IPS DF 19.7 (cell line): Measurements from ENCODE around the gene SPAM1.
A peak's percentile ranks its signal among the peaks of the same experiment; 100 is the strongest.
"Not testable (repeated sequence)": the region's sequence is repeated elsewhere in the genome, so short reads cannot be mapped to it uniquely, and the experiment has no call there.

Source experiments
- DNase-seq: peaks from one replicate; pipeline ENCODE4 v3.0.0-alpha.2; 2013; ENCODE audit warnings: low read depth, low spot score

The SPAM1 gene

DNA sequence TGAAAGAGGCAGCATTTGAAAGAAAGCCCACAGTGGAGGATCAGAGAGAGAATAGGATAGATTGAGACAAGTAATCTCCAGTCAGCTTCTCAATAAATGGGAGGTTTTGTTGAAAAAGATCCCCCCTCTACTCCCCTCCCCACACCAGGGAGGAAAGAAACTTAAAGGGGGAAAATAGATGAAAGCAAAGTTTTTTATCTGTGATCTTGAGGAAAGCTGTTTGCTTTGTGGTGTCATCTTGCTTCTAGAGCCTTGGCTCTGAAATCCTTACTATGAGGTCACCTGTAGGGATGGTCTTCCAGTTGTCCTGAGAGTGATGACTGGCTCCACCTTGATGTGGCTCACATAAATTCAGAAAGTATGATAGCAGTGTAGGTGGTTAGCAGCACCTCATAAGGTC is at the start of gene SPAM1:
Gene SPAM1, plus strand, starts transcription at position 301 of the 400 bp plus-strand sequence. CDS start 28,330 bp downstream, outside the sequence.
- DNase-seq = no peak

DNA sequence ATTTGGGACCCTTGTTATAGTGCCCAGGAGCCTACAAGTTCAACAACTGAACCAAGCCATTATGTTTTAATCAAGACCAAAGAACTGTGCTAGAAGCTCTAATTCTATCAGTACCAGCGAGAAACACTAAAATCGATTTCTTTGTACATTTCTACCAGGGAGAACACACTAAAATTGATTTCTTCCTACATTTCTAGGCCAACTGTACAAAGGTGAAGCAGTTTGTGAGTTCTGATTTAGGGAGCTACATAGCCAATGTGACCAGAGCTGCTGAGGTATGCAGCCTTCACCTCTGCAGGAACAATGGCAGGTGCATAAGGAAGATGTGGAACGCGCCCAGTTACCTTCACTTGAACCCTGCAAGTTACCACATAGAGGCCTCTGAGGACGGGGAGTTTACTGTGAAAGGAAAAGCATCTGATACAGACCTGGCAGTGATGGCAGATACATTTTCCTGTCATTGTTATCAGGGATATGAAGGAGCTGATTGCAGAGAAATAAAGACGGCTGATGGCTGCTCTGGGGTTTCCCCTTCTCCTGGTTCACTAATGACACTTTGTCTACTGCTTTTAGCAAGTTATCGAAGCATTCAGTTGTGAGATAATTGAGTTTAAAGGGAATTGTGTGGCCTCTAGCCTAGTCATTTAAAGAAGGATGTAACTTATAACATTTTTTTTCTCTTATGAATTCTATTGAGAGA is 48.3 kb upstream of the SPAM1 start:
- no peak for DNase-seq

DNA sequence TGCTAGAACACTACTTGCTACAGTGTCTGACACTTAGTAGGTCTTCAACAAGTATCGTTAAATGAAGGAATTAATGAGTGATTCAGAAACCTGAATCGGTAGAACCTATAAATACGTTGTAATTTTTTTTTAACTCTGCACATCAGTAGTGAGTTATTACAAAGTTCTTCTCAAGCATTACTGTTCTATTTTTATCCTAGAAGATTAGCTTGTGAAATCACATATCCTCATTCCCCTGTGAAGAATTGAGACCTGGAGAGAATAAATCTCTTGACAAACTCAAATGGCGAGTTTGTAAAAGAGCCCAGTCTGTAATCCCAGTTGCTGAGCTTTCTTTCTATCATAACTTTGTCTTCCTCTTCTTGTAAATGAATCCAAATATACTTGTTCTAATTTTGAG is 45.4 kb upstream of the SPAM1 start:
- no peak for DNase-seq

DNA sequence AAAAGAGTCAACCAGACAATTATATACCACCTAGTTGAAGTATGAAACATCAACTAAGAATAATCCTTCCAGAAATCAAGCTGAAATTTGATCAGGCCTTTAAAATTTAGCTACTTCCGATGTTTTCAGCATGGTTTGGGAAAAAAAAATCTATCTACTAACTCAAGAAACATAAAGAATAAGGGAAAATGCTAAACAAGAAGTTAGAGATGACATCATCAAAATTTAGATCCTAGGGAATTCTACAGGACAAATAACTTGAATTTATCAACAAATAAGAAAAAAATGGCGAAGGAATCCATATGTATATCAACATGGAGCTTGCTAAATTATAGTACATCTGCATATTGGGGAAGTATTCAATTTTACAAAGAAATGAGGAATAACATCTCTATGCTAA is 43.7 kb upstream of the SPAM1 start:
- DNase-seq = no peak

DNA sequence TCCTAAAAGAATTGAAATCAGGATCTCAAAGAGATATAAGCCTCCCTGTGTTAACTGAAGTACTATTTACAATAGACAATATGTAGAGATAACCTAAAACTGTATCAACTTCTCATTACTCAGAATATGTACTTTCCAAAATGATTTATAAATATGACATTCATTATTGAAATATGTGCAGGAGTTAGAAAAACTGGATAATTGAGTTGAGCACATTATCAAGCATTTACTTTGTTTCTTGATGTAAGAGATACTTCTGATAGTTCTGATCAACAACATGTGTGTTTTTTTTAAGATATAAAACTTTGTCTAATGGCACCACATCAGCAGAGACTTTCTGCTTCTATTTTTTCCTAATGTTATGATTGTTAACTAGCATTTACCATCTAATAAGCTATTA is 41.9 kb upstream of the SPAM1 start:
- DNase-seq = no peak

- no peak for DNase-seq
Observed at GRCh38 chr7:123888192-123888591, 36.8 kb upstream of the SPAM1 start.

- DNase-seq = not testable (repeated sequence)
Observed at GRCh38 chr7:123894753-123895152, 30.3 kb upstream of the SPAM1 start.

DNA sequence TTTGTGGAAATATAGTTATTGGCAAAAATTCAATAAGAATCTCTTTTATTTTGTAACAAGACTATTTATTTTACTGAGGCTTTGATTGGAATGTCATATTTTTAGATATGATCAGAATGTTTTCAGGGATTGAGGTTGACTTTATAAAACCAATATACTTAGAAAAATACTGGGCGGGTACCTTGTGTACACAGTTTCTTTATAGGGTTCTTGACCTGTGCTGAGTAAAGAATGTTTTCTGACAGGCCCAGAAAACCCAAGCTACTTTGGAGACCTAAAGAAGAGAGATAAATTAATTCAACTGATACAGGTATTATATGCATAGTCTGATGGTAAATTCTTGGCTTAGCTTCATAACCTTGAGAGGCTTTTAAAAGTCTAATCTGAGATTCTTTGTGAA is 23.9 kb upstream of the SPAM1 start:
- DNase-seq = no peak

GRCh38 chr7:123905714-123906113 is 19.3 kb upstream of the SPAM1 start:
- no peak for DNase-seq

GRCh38 chr7:123916240-123916724 is 8.8 kb upstream of the SPAM1 start:
- peak; percentile 64 for DNase-seq

DNA sequence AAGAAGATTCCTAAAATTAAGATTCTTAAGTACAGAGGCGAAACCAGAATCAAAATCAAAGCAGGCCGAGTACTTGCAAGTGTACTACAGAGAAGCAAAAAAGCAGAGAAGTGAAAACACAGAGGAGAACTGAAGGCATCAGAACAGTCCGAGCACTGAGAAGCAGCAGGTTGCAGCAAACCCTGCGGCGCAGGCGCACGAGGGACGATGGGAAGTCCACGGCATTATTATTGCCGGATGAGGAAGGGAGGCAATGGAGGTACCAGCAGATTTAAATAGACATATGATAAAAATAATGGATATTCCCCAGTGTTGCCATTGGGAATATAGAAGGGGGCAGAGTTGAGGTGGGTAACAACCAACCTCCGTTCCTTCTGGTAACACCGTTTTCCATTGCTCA is 7.2 kb upstream of the SPAM1 start:
- no peak for DNase-seq

GRCh38 chr7:123918309-123918708 is 6.7 kb upstream of the SPAM1 start:
- no peak for DNase-seq

- no peak for DNase-seq
Observed at GRCh38 chr7:123923599-123923998, 1.4 kb upstream of the SPAM1 start.

DNA sequence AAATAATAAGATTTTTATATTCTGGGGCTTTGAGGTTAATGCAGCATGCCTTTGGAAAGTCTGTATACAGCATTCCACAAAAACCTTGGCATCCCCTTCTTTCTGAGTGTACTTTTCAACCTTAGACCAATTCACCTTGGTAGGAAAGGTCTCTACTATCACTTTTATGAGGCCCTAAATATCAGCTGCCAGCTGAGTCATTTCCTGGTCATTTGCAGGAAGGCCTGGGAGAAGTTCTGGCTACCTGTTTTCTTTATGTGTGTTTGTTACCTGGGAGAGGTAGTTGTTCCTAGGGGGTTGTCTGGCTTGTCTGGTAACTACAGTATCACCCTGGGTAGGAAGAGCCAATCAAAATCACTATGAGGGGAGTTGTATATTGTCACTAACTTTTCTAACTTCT is 4.1 kb downstream of the SPAM1 start:
- no peak for DNase-seq

GRCh38 chr7:123929655-123930054 is 4.6 kb downstream of the SPAM1 start:
- DNase-seq = no peak

DNA sequence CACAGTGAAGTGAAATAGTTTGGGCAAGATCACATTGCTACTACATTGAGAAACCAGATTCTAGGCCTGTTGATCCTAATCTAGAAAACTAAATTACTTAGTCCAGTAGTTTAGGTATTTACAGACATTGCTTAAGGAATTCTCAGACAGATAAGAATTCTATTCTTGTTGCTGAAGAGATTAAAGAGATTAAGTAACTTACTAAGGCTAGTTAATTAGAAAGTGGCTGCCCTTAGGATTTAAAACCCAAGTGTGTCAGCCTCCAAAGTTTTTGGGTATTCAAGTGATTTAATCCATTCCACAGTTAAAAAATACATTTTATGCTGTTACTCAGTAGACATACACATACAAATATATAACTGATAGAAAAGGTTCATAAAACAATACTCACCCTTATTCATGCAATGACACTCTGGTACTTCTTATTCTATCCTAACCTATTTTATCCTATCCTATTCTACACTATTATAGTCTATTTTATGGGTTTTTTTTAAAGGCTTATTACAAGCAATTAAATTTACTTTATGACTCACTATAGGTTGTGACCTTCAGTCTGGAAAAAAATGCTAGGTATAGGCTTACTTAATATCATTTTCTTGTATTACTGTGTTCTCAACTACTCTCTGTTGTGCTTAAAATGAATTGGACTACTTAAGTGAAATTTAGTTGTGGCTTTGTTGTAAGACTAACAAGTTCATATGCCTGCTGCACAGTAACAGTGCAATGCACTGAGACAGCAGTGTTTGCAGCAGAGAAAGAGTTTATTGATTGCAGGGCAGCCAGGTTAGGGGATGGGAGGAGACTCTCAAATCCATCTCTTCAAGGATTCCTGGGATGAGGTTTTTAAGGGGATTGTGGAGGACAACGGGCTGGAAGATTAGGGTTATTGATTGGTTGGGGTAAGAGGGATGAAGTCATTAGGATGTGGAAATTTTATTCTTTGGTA is 10.7 kb downstream of the SPAM1 start:
- no peak for DNase-seq

DNA sequence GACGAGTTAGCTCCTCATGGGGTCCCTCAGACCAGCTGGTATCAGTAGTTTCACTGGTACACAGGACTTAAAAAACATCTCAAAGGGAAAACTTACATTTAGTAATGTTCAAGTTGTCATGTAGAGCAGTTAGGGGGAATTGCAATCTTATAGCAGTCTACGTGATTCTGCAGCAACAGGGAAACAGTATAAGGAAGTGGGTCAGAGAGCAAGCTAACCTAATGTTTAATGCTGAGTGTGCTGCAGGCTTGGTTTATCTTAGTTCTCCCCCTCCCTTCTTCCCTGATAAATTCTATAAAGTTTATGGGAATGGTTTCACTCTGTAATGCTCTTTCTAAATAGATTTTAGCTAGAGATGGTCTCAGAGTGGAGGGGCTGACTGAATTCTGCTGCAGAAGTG is 11.3 kb downstream of the SPAM1 start:
- DNase-seq = no peak

- DNase-seq = no peak
Observed at GRCh38 chr7:123939784-123940183, 14.7 kb downstream of the SPAM1 start.

- no peak for DNase-seq
Observed at GRCh38 chr7:123941391-123942180, 16.5 kb downstream of the SPAM1 start.

DNA sequence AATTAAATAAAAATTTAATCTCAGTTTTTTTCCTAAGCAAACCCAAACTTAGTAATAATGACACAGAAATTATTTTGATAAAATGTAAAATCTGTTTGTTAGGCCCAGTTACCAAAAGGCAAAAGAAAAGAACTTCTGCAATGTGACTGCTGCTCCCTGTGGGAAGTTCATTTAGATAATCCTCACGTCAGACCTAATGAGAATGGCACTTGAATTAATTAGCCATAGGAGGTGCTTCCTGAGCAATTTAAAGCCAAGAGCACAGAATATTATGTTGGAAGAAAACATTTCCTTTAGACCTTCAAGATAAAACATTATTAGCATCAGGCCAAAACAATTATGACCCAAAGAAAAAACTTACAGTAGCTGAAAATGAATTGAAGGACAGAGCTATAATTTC is 19.4 kb downstream of the SPAM1 start:
- DNase-seq = no peak

GRCh38 chr7:123945938-123946337 is 20.9 kb downstream of the SPAM1 start:
- no peak for DNase-seq

- DNase-seq = no peak
Observed at GRCh38 chr7:123948136-123948535, 23.1 kb downstream of the SPAM1 start.
